ENCODE data around the gene NTHL1. TPM values are rescaled to one million over a fixed set of nuclear protein-coding genes. Genes with fewer than 3 reads are reported as not detected.

The NTHL1 gene
- total and polyA plus RNA-seq, 9 of the 15 experiments (the other 6 are each of a cell fraction or from before 2014, with no cell fraction given): 1.1 to 58.8 (median 17.6) TPM

DNA sequence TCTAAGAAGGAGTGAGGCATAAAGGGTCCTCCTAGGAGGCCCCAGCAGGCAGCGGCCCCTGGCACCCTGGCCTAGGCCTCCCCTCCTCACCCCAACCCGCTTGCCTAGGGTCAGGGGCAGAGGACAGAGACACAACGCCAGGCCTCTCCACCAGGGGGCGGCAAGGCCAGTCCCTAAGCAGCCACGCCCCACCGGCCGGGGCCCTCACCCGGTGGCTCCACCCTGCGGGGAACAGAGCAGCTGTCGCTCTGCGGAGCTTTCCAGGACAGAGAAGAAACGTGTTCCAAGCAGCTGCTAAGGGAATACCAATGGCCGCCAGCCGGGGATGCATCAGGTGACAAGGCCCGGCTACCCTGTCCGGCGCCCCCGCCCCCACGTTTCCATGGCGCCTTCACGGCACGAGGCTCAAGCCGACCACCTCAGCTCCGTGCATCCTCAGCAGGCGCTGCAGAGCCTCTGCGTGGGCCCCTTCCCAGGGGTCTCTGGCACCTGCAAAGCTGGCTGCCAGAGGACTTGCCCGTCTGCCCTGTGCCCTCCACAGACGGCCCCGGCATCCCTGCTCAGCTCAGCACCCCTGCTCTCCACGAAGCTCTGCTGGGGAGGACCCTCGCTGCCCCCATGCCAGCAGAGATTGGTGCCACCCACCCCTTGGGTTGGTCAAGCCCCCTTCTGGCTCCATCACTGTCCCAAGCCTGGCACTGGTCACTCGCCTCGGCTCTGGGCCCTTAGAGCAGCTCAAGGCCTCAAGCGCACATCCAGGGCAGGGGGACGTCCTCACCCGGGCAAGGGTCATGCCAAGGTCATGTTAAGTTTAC lies 43.6 kb downstream of the NTHL1 start (continued):
- TF ChIP-seq ZBTB11 (CRISPR knock-in tag; IDR thresholded peaks at IDR 0.05): no peak
- TF ChIP-seq ZFX (CRISPR knock-in tag; IDR thresholded peaks at IDR 0.05): peak; percentile 55
- TF ChIP-seq, protein P1, sequence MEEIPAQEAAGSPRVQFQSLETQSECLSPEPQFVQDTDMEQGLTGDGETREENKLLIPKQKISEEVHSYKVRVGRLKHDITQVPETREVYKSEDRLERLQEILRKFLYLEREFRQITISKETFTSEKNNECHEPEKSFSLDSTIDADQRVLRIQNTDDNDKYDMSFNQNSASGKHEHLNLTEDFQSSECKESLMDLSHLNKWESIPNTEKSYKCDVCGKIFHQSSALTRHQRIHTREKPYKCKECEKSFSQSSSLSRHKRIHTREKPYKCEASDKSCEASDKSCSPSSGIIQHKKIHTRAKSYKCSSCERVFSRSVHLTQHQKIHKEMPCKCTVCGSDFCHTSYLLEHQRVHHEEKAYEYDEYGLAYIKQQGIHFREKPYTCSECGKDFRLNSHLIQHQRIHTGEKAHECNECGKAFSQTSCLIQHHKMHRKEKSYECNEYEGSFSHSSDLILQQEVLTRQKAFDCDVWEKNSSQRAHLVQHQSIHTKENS (CRISPR knock-in tag; IDR thresholded peaks at IDR 0.05): no peak
- TF ChIP-seq MECOM (CRISPR knock-in tag; IDR thresholded peaks at IDR 0.05): no peak
- no peak for TF ChIP-seq FIP1L1 (IDR thresholded peaks at IDR 0.05; ENCODE audit: low read depth, low read length, poor library complexity, severe bottlenecking)
- peak; percentile 69 for TF ChIP-seq ATF7 (IDR thresholded peaks at IDR 0.05)
- no peak for TF ChIP-seq ILF3 (IDR thresholded peaks at IDR 0.05; ENCODE audit: borderline replicate concordance)
- TF ChIP-seq DNMT1 (IDR thresholded peaks at IDR 0.05): no peak
- TF ChIP-seq, protein P2, sequence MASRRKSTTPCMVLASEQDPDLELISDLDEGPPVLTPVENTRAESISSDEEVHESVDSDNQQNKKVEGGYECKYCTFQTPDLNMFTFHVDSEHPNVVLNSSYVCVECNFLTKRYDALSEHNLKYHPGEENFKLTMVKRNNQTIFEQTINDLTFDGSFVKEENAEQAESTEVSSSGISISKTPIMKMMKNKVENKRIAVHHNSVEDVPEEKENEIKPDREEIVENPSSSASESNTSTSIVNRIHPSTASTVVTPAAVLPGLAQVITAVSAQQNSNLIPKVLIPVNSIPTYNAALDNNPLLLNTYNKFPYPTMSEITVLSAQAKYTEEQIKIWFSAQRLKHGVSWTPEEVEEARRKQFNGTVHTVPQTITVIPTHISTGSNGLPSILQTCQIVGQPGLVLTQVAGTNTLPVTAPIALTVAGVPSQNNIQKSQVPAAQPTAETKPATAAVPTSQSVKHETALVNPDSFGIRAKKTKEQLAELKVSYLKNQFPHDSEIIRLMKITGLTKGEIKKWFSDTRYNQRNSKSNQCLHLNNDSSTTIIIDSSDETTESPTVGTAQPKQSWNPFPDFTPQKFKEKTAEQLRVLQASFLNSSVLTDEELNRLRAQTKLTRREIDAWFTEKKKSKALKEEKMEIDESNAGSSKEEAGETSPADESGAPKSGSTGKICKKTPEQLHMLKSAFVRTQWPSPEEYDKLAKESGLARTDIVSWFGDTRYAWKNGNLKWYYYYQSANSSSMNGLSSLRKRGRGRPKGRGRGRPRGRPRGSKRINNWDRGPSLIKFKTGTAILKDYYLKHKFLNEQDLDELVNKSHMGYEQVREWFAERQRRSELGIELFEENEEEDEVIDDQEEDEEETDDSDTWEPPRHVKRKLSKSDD (conservative IDR thresholded peaks at IDR 0.05; ENCODE audit: low read length): 0 out of 2 replicates have a peak, but pooled peaks have one; percentile 64
- TF ChIP-seq, protein P3, sequence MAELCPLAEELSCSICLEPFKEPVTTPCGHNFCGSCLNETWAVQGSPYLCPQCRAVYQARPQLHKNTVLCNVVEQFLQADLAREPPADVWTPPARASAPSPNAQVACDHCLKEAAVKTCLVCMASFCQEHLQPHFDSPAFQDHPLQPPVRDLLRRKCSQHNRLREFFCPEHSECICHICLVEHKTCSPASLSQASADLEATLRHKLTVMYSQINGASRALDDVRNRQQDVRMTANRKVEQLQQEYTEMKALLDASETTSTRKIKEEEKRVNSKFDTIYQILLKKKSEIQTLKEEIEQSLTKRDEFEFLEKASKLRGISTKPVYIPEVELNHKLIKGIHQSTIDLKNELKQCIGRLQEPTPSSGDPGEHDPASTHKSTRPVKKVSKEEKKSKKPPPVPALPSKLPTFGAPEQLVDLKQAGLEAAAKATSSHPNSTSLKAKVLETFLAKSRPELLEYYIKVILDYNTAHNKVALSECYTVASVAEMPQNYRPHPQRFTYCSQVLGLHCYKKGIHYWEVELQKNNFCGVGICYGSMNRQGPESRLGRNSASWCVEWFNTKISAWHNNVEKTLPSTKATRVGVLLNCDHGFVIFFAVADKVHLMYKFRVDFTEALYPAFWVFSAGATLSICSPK (IDR thresholded peaks at IDR 0.05; ENCODE audit: borderline replicate concordance): no peak
- no peak for TF ChIP-seq MAFG (tag; conservative IDR thresholded peaks at IDR 0.05)
- no peak for TF ChIP-seq E2F5 (CRISPR knock-in tag; IDR thresholded peaks at IDR 0.05)
- TF ChIP-seq, protein P4, sequence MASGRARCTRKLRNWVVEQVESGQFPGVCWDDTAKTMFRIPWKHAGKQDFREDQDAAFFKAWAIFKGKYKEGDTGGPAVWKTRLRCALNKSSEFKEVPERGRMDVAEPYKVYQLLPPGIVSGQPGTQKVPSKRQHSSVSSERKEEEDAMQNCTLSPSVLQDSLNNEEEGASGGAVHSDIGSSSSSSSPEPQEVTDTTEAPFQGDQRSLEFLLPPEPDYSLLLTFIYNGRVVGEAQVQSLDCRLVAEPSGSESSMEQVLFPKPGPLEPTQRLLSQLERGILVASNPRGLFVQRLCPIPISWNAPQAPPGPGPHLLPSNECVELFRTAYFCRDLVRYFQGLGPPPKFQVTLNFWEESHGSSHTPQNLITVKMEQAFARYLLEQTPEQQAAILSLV (tag; IDR thresholded peaks at IDR 0.05): no peak

Data from K562 (cell line).